Astrocyte (in vitro differentiated cells and primary cell): ENCODE measurements around the gene THSD7B. TPM values are rescaled to one million over a fixed set of nuclear protein-coding genes. Genes with fewer than 3 reads are reported as not detected.
A peak's percentile ranks its signal among the peaks of the same experiment; 100 is the strongest.

Experiments
- DNase-seq: peaks from one replicate; pipeline ENCODE4 v3.0.0-alpha.2; 2010; ENCODE audit warnings: low read depth
- FAIRE-seq: peaks from 2 replicates; lab custom pipeline; 2011; peaks lifted over from hg19 to GRCh38; lab: Jason Lieb, UNC
- H2AFZ ChIP-seq: 2 replicates; pipeline ENCODE4 v1.6.0; 2012; ENCODE audit warnings: low read depth, low read length, inconsistent platforms
- H3K27ac ChIP-seq: 2 replicates; pipeline ENCODE4 v1.5.1; 2011; ENCODE audit warnings: low read depth, low read length, inconsistent platforms
- H3K27me3 ChIP-seq: 2 replicates; pipeline ENCODE4 v1.6.0; 2011; ENCODE audit warnings: low read length, inconsistent platforms; ENCODE audit not compliant: insufficient read depth
- H3K36me3 ChIP-seq: 2 replicates; pipeline ENCODE4 v1.5.1; 2011; ENCODE audit warnings: low read length, inconsistent platforms; ENCODE audit not compliant: insufficient read depth
- H3K4me1 ChIP-seq: 2 replicates; pipeline ENCODE4 v1.5.1; 2011; ENCODE audit warnings: low read length, inconsistent platforms; ENCODE audit not compliant: insufficient read depth
- H3K4me2 ChIP-seq: 2 replicates; pipeline ENCODE4 v1.6.0; 2012; ENCODE audit warnings: low read length, inconsistent platforms
- H3K4me3 ChIP-seq: 2 replicates; pipeline ENCODE4 v1.5.1; 2011; ENCODE audit warnings: low read depth, mild to moderate bottlenecking, low read length, inconsistent platforms; ENCODE audit not compliant: insufficient read depth
- H3K79me2 ChIP-seq: 2 replicates; pipeline ENCODE4 v1.6.0; 2012; ENCODE audit warnings: mild to moderate bottlenecking, low read length, inconsistent platforms; ENCODE audit not compliant: insufficient read depth
- H3K9ac ChIP-seq: 2 replicates; pipeline ENCODE4 v1.6.0; 2012; ENCODE audit warnings: mild to moderate bottlenecking, low read length, inconsistent platforms
- H3K9me3 ChIP-seq: 2 replicates; pipeline ENCODE4 v1.5.1; 2012; ENCODE audit warnings: low read depth, mild to moderate bottlenecking, low read length, inconsistent platforms; ENCODE audit not compliant: insufficient read depth
- H4K20me1 ChIP-seq: 2 replicates; pipeline ENCODE4 v1.6.0; 2012; ENCODE audit warnings: low read length, inconsistent platforms; ENCODE audit not compliant: insufficient read depth
- H3K27ac Mint-ChIP-seq: one replicate; pipeline ENCODE4 v1.8.0; 2021; ENCODE audit warnings: mild to moderate bottlenecking, mixed read lengths; ENCODE audit not compliant: unreplicated experiment
- H3K27me3 Mint-ChIP-seq: one replicate; pipeline ENCODE4 v1.8.0; 2021; ENCODE audit warnings: low read depth, mixed read lengths; ENCODE audit not compliant: unreplicated experiment
- H3K36me3 Mint-ChIP-seq: one replicate; pipeline ENCODE4 v1.8.0; 2021; ENCODE audit warnings: low read depth, mixed read lengths; ENCODE audit not compliant: unreplicated experiment
- H3K4me1 Mint-ChIP-seq: one replicate; pipeline ENCODE4 v1.8.0; 2021; ENCODE audit warnings: low read depth, mixed read lengths; ENCODE audit not compliant: unreplicated experiment
- H3K4me3 Mint-ChIP-seq: one replicate; pipeline ENCODE4 v1.8.0; 2021; ENCODE audit warnings: mild to moderate bottlenecking, moderate library complexity, mixed read lengths; ENCODE audit not compliant: unreplicated experiment
- H3K9me3 Mint-ChIP-seq: one replicate; pipeline ENCODE4 v1.8.0; 2021; ENCODE audit warnings: mild to moderate bottlenecking, mixed read lengths; ENCODE audit not compliant: unreplicated experiment
- EZH2 ChIP-seq: IDR thresholded peaks from 2 replicates; pipeline ENCODE4 v1.6.1; 2012; ENCODE audit warnings: mild to moderate bottlenecking, low read length, inconsistent platforms; ENCODE audit not compliant: insufficient read depth
- total RNA-seq: library from RNA; stranded (reverse); gene quantifications from 2 replicates; pipeline ENCODE4 v1.2.1, GENCODE V29; 2021
- TF ChIP-seq, protein P1 (sequence below): IDR thresholded peaks from 2 replicates; pipeline ENCODE4 v1.5.1; 2011; ENCODE audit warnings: low read depth, mild to moderate bottlenecking, inconsistent platforms, low read length, moderate library complexity; ENCODE audit not compliant: insufficient read depth

THSD7B gene
- total RNA-seq, 1 donor from 2014 or later: 0.18 TPM

DNA sequence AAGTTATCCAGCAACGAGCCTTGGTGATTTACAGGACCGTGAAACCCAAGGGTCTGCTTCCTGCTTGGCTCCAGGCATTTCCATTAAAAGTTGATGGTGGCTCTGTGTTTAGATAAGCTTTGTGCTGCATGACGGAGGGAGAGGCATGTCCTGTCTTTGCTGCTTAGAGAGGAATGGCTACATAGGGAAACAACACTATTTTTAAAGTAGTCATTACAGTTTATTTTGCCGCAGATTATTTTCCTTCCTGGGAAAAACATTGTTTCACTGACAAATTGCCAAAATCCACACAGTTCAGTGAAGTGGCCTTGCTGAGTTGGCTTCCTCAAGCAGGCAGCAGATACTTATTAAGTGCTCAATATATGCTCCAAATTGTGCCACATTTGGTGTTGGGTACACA is 98.5 kb downstream of the THSD7B start:
- no peak for FAIRE-seq
- no peaks in the 10 kb centered on the region for H3K79me2 ChIP-seq

DNA sequence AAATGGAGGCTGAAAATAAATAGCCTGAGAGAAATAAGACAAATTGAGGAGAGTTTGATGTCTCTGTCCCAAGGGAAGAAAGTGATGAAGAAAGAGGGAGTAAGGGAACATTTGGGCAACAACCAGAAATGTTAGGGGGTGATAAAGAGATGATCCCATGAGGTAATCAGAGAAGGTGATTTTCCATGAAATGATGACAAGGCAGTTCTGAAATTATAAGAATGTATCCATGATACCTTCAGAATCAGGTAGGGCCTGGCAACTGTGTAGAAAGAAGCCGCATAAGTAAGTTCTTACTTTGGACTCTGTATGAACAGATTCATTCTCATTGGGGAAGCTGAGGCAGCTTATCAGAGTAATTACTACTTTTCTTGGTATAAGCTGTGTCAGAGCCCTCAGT is 106.1 kb downstream of the THSD7B start:
- no peak for FAIRE-seq
- H3K4me3 Mint-ChIP-seq: no peak overlapping the region
- H3K4me3 ChIP-seq: no peak overlapping the region
- no peaks in the 10 kb centered on the region for H3K27me3 ChIP-seq
- no peaks in the 10 kb centered on the region for H3K79me2 ChIP-seq
- no peak overlapping the region for H3K4me2 ChIP-seq
- H3K27ac ChIP-seq: no peak overlapping the region
- no peak overlapping the region for H3K27ac Mint-ChIP-seq
- H3K36me3 Mint-ChIP-seq: no peaks in the 10 kb centered on the region
- H3K4me1 Mint-ChIP-seq: no peaks in the 10 kb centered on the region
- H3K36me3 ChIP-seq: no peaks in the 10 kb centered on the region
- TF ChIP-seq, protein P1, sequence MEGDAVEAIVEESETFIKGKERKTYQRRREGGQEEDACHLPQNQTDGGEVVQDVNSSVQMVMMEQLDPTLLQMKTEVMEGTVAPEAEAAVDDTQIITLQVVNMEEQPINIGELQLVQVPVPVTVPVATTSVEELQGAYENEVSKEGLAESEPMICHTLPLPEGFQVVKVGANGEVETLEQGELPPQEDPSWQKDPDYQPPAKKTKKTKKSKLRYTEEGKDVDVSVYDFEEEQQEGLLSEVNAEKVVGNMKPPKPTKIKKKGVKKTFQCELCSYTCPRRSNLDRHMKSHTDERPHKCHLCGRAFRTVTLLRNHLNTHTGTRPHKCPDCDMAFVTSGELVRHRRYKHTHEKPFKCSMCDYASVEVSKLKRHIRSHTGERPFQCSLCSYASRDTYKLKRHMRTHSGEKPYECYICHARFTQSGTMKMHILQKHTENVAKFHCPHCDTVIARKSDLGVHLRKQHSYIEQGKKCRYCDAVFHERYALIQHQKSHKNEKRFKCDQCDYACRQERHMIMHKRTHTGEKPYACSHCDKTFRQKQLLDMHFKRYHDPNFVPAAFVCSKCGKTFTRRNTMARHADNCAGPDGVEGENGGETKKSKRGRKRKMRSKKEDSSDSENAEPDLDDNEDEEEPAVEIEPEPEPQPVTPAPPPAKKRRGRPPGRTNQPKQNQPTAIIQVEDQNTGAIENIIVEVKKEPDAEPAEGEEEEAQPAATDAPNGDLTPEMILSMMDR: no peak
- no peak for TF ChIP-seq EZH2
- no peaks in the 10 kb centered on the region for H4K20me1 ChIP-seq
- no peaks in the 10 kb centered on the region for H3K9me3 ChIP-seq
- no peaks in the 10 kb centered on the region for H3K27me3 Mint-ChIP-seq
- H3K9ac ChIP-seq: no peak overlapping the region
- H3K9me3 Mint-ChIP-seq: no peaks in the 10 kb centered on the region
- H3K4me1 ChIP-seq: no peaks in the 10 kb centered on the region
- no peak for DNase-seq
- no peak overlapping the region for H2AFZ ChIP-seq

More for the DNA sequence above, 98.5 kb downstream of the THSD7B start:
- Mint-ChIP-seq H3K27me3 (no peaks in the 10 kb centered on the region), H3K36me3 (no peaks in the 10 kb centered on the region), H3K4me3 (no peak overlapping the region), H3K4me1 (no peaks in the 10 kb centered on the region), H3K27ac (no peak overlapping the region), H3K9me3 (no peaks in the 10 kb centered on the region)
- H3K4me1 ChIP-seq: no peaks in the 10 kb centered on the region
- H3K9me3 ChIP-seq: no peaks in the 10 kb centered on the region
- TF ChIP-seq, protein P1: no peak
- TF ChIP-seq EZH2: no peak
- H4K20me1 ChIP-seq: no peaks in the 10 kb centered on the region
- H3K4me2 ChIP-seq: no peak overlapping the region
- H3K4me3 ChIP-seq: no peak overlapping the region
- H3K27ac ChIP-seq: no peak overlapping the region
- DNase-seq: no peak
- no peak overlapping the region for H2AFZ ChIP-seq
- H3K27me3 ChIP-seq: no peaks in the 10 kb centered on the region
- H3K9ac ChIP-seq: no peak overlapping the region
- H3K36me3 ChIP-seq: no peaks in the 10 kb centered on the region

DNA sequence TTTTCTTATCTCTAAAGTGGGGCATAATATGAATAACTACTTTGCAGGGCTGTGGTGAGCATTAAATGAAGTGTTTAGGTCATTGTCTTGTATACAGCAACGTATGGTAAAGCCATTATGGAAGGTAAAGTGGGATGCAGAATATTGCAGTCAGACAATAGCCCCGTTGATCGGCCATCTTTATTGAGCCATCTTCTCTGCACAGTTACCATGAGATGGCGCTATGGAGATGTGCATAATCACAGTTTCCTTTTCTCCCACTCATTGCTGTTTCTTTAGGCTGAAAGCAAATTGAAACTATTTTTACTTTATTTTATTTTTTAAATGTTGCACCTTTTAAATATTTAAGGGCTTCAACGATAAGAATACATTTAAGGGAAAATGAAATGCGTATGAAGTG is 108.9 kb downstream of the THSD7B start:
- TF ChIP-seq, protein P1: peak; percentile 24
- no peak for TF ChIP-seq EZH2
- no peak for FAIRE-seq
- H3K4me3 ChIP-seq: no peak overlapping the region
- no peak overlapping the region for H3K9ac ChIP-seq
- H3K79me2 ChIP-seq: no peaks in the 10 kb centered on the region
- no peak for DNase-seq
- no peaks in the 10 kb centered on the region for H3K9me3 ChIP-seq
- Mint-ChIP-seq H3K9me3 (no peaks in the 10 kb centered on the region), H3K36me3 (no peaks in the 10 kb centered on the region), H3K4me3 (no peak overlapping the region), H3K27ac (no peak overlapping the region), H3K27me3 (no peaks in the 10 kb centered on the region), H3K4me1 (no peaks in the 10 kb centered on the region)
- H3K27ac ChIP-seq: no peak overlapping the region
- no peaks in the 10 kb centered on the region for H3K27me3 ChIP-seq
- no peaks in the 10 kb centered on the region for H3K4me1 ChIP-seq
- H3K36me3 ChIP-seq: no peaks in the 10 kb centered on the region
- H2AFZ ChIP-seq: no peak overlapping the region
- H3K4me2 ChIP-seq: no peak overlapping the region
- H4K20me1 ChIP-seq: no peaks in the 10 kb centered on the region
